Activated CD4-positive, alpha-beta T cell treated with anti-CD3 and anti-CD28 coated beads for 1 hour (primary cell): Measurements from ENCODE around the gene AMACR.

Experiments
- DNase-seq: peaks from one replicate; pipeline ENCODE4 v3.0.0-alpha.2; 2020

AMACR gene

DNA sequence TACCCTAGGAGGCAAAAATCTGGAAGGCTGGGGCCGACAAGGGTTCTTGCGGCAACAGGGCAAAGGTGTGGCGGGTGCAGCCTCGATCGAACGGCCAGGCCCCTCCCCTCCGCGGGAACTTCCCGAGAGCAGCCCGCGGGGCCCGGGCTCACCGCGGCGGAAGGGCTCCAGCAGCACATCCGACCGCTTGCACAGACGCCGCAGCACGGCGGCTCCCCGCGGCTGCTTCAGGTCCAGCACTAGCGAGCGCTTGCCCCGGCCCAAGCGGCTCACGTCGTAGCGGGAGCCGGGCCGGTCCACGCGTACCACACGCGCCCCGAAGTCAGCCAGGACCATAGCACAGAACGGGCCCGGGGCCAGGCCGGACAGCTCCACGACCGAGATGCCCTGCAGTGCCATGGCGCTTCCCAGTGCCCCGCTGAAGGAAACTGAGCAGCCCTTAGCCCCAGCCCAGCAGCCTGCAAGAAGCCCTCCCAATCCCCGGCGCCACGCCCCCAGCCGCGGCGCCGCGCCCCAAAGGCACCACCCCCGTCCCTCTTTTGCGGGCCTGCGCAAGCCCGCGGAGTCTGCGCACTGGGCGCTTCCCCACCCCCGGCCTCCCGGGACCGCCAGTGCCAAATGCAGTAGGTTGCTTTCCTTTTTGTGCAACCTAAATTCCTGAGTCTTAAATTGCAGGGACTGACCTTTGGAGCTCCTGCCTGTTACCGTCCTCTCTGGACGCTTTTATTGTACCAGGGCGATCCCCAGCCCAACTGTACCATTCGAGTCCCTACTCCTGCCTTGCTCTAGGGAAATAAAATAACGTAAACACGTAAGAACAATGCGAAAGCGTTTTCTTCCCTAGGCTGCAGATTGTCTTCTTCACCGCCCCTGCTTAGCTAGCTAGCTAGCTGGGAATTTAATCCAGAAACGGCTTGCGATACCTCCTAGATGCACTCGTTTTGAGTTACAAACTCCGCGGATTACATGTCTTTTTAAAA lies at the start of gene AMACR:
TSS of gene AMACR (minus strand) at position 430 of the 980 bp plus-strand sequence. CDS start at position 399, 31 bp downstream.
- peak; percentile 83 for DNase-seq

GRCh38 chr5:34057569-34057968 lies 49.7 kb upstream of the AMACR start:
- DNase-seq, result no peak

GRCh38 chr5:34057118-34057517 lies 49.3 kb upstream of the AMACR start:
- DNase-seq, result no peak

DNA sequence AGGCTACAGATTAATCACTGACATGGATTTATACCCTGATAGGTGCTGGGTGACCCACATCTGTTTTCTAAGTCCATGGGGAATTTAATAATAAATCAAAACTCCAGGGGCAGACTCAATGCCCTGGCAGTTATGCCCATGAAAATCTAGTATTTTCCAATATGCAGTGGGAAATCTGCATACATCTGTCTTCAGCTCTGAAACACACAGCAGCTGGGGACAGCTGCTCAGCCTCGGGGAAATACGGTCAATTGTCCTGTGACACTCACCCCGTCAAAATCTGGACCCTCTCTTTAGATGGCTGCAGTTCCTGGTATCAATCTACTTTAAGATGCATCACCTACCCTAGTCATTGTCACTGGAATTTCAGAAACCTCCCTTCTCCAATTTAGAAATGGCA lies 47.8 kb upstream of the AMACR start:
- no peak for DNase-seq

GRCh38 chr5:34054400-34054729 lies 46.5 kb upstream of the AMACR start:
- no peak for DNase-seq

DNA sequence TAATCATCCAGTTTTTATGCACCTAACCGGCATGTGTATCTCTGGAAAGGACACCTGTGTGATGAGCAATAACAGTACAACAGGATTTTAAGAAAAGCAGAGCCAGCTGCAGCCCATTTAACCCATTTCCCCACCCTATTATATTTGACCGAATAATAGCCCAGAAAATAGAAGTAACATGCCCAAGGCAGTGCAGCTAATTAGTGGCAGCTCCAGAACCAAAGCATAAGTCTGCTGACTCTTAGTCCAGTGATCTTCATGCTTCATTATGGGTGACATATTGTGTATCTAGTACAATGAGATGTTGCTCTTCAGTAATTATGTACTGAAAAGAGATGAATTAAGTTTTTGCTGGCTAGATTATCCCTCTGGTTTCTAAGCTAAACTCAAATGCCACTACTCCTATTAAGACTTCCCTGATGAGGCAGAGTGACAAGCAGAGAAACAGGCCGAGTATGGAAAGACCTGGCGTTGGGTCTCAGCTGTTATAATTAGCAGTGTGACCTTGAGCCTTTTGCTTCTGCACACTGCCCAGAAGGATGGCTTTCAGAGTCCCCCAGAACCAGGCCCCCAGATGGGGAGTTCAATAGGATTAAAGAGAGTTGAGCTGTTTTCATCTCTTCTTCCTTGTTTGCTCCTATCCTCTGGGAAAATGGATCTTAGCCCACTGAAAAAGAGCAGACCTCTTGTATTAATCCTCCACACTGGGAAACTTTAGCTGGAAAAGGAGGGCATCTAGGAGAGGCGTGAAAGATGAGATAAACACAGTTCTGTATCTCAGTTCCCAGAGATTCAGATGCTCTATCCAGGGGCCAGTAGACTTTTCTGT lies 45.9 kb upstream of the AMACR start:
- no peak for DNase-seq

DNA sequence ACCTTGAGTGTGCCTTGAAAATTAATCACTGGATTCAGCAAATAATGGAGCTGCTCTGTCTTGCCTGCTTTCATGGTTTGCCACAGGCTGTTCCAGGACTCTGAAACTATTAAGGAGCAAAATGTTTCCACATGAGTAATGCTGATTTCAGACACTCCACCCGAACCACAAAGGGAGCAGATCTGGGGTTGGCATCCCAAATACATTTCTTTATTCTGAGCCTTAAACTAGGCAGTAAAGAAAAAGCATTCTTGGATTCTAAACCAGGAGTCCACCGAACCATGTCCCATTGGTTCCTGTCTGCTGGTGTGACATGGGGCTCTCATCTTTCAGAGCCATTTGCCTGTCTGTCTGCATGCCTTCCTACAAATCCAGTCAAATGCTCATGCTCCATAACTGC lies 45.3 kb upstream of the AMACR start:
- DNase-seq, result no peak

- DNase-seq, result no peak
Observed at GRCh38 chr5:34051374-34051980, 43.6 kb upstream of the AMACR start.

GRCh38 chr5:34047774-34048572 lies 40.1 kb upstream of the AMACR start:
- no peak for DNase-seq

DNA sequence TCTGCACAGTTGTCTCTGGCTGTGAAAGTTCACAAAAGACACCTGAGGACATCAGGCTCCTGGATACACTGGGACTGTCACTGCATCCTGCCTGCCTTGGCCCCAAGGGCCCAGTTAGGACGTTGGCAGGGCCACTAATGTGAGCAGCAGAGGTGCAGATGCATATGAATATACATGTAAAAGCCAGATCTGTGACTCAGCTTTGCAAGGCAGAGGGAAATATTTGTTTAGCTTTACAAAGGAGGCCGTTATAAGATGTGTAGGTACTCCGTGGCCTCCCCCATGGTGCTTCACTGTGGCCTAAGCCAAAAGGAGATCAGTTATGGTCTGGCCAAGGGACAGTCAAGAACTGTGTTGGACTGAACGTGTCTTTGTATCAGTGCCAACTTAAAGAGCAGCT lies 39.3 kb upstream of the AMACR start:
- DNase-seq, result no peak

DNA sequence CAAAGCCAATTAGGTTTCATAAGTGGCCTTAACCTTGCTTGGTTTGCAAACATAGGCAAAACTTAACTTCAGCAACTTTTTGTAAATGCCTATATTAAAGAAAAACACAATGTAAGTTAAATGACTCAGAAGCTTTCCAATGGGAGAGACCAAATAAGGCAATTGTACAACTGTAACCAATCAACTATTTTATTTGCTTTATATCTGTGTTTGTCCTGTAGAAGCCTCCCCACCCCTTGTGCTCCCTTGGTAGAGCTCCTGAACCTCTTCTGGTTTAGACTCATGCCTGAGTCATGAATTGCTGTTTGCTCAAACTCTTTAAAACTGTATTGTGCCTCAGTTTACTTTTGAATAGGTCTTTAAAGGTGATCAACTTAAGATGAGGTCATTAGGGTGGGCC lies 38.1 kb upstream of the AMACR start:
- DNase-seq, result no peak

DNA sequence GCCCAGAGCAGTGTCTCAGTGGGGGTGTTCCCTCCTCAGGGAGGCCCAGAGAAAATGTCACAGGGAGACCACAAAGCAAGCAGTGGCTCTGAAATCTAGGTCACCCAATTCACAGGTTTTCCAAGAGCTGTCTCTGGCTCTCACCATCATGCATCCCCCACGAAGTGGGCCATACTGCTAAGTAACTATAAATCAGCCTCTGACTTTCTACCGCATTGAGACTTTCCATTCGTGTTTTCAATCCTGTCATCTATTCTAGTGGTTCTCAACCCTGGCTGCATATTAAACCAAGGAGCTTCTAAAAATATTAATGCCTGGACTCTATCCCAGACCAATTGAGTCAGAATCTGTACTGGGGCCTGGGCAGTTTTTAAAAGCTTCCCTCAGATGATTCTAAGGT lies 37.2 kb upstream of the AMACR start:
- DNase-seq, result no peak

- no peak for DNase-seq
Observed at GRCh38 chr5:34043099-34043876, 35.4 kb upstream of the AMACR start, which contains the start of gene C1QTNF3. Gene C1QTNF3, minus strand, starts transcription at chr5:34043213. Its CDS starts 88 bp downstream, at chr5:34043125.

DNA sequence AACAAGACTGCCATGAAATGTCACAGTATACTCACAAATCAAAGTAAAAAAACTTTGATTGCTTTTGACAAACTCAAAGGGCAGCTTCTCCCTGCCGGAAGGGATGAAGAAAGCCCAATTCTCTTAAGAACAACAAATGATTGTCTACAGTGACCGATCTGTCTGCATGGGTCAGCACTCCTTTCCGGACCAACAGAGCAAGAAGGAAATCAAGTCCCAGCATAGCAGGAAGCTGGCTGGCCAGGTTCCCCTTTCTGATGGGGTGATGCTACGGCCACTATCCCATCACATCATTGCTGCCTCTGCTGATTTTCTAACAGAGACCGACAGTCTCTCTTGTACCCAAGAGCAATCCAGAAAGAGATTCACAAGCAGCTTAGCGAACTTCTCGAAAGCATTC lies 34.5 kb upstream of the AMACR start:
- DNase-seq, result no peak

- DNase-seq, result no peak
Observed at GRCh38 chr5:34041247-34041972, 33.6 kb upstream of the AMACR start.

DNA sequence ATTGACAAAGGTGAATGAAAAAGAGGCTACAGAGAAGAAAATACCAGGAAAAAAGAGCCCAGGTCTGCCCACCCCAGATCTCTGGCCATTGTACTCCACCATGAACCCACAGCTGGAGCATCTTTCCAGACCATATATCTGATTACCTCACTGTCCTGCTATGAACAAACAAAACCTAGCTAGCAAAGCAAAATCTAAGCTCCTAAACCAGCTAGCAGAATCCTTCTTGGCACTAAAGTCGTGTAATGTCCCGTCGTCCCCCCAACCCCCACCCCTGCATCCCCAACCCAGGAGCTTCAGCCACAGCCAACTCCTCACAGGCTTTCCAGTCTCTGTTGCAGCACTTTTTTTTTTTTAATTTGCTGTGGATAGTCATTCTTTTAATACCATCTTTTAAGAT lies 32.6 kb upstream of the AMACR start:
- DNase-seq, result no peak

- DNase-seq, result no peak
Observed at GRCh38 chr5:34039398-34040157, 31.7 kb upstream of the AMACR start.

DNA sequence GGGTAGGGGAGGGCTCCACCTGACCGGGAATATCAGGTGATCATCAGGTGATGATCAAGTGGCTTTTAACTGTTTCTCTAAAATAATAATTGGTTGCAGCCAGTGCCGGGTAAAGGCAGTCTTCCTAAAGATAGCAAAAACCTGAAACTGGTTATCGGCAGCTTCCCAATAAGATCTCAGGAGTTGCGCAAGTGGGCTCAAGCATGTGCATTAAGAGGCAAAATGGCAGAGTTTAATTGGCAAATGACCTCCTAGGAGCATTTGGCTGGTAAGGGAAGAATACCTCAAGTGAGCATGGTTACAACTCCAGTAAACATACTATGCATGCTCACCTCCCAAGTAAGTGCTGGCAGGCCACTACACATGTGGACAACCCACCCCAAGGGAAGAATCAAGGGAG lies 31.0 kb upstream of the AMACR start:
- DNase-seq, result no peak

DNA sequence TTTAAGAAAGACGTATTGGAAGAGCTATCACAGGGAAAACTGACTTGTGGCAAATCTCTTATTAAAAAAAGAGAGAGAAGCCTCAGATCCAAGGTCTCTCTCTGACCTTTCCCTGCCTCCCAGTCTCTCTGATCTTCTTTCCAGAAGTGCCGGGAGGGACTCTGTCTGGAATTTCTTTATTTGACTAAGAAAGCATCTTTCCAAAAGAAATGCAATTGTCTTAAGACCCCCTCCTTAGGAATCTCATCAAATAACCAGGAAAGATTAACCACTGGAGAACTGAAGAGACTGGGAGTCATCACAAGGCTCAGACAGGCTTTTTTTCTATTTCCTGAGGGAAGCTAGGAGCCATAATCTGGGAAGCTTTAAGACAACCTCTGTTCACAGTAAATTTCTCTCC lies 30.5 kb upstream of the AMACR start:
- no peak for DNase-seq

- DNase-seq, result no peak
Observed at GRCh38 chr5:34037726-34038125, 29.9 kb upstream of the AMACR start.
